ENCODE measurements around the gene SLC10A7.

The SLC10A7 gene

DNA sequence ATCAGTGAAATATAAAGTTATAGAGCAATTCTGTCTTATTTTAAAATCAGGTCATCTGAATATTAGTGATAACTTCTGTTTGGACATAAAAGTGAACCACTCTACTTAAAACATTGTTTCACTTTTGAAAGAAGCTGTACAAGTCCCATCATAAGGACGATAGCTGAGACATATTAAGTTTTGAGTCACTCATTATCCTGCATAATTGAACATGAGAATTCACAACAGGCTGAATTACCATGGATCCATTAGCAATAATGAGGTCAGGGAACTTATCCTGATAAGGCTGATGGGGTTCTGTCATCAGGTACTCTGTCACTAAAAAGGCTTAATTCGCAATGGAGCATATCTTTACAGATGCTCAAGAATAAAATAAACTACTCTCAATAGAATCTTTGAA is 227.0 kb downstream of the SLC10A7 start:
- DNase-seq = no peak

GRCh38 chr4:146292508-146292907 is 229.2 kb downstream of the SLC10A7 start:
- DNase-seq = no peak

GRCh38 chr4:146291313-146291712 is 230.4 kb downstream of the SLC10A7 start:
- no peak for DNase-seq

- no peak for DNase-seq
Measured at GRCh38 chr4:146288193-146288592, 233.5 kb downstream of the SLC10A7 start.

- DNase-seq = no peak
Measured at GRCh38 chr4:146285037-146285436, 236.7 kb downstream of the SLC10A7 start.

DNA sequence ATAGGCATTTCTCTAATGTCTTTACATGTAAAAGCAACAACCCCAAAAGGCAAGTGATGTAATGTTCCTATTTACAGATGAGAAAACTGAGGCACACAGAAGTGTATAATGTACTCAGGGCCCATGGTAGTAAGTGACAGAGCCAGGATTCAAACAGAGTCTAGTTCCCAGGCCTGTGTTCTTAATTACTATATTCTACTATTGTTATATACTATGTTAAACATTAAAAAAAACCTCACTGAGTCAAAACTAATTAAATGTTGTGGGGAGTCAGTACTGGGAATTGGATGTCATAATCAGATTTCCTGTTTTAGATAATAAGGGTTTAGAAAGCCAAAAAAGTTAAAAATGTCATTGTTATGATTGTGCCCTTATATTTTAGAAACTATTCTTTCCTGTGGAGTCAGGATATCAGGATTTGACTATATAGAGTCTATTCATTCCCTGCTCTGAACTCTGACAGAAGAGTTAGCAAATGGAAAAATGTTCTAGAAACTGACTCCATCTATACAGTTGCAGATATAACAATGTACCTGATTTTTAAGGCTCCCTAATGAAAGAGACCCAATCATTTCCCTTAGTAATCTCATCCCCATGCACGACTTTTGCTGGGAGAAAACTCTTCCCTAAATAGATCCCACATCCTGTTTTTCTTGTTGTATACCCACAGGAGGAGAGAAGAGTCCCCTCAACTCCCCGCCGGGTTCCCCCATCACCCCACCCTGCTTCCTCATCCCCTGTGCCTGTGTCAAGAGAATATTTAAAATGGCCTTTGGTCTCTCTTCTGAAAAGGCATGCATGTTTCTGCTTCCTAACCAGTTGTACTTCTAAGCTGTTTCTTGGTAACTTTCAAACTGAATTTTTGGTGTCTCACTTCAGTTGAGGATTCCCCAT is 237.7 kb downstream of the SLC10A7 start:
- DNase-seq = no peak

DNA sequence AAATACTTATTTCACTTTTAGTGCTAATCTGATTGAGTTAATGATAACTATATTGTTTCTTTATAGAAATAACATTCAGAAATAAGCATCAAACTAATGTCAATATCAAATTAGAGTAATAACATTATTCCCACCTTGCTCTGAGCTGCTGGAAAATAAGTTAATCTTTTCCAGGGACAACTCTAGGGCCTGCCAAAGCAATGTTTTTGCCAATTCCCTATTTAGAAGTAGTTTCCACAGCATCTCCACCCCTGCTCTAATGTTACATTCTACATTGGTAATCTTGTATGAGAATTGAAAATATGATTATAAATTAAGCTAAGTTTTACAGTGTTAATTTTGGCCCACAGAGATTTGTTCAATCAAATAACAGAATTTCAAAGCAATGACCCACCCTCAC is 239.1 kb downstream of the SLC10A7 start:
- no peak for DNase-seq

DNA sequence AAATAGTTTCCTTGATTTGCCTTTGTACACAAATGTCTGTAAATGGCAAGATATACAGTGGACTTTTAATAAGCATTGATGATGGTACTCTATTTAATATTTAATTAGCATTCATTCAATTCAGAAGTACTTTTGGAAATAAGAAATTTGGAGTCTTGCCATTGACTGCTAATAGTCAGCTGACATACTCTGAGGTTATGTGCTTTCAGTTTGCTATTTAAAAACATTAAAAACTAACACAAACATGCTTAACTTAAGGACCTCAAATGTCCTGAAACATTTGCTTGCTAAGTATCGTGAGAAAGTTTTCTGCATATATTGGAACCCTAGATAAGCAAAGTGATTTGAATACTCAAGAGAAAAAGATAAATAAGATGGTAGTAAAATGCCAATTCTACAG is 242.8 kb downstream of the SLC10A7 start:
- DNase-seq = no peak

- DNase-seq = no peak
Measured at GRCh38 chr4:146275370-146275769, 246.4 kb downstream of the SLC10A7 start.

DNA sequence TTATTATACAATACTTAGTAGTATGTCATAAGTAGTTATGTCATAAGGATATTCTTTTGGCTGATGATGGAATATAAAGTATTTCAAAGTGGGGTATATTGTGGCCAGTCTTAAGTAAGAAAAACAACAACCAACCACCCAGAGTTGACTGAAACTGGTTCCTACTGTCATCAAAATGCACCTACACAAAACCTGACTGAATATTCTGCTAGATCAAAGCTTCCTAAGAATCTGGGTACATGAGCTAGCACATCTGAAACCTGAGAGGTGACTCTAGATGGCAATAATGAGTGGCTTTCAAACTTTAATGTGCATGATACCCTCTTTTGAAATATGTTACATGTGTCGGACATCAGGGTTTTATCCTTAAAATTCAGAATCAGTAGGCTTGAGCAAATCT is 247.0 kb downstream of the SLC10A7 start:
- DNase-seq = no peak

DNA sequence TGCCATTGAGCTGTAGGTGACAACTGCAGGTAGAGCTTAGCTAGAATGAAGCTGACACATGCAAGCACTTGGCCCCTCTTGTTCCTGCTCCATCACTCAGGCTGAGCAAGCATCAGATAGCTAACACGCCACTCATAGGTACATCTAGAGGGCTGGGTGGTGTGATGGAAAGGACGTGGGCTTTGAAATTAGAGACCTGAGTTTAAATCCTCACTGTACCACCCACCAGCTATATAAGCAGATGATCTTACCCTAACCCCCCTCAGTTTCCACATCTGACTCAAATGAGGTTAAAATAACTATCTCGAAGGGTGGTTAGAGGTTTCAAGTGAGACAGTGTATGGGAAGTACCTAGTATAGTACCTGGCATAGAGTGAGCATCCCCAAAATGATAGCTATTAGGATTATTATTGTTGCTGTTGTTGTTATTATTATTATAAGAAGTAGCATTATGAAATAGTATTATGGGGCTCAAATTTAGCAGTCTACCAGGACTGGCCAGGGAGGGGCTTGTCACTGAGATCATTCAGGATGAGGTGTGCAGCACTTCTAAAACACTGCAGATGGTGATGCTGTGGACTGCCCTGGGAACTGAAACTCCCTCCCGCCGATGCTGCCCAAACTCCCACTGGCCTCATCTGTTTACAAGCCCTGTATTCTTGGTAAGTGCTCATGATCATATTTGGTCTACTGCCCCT is 248.4 kb downstream of the SLC10A7 start:
- no peak for DNase-seq

DNA sequence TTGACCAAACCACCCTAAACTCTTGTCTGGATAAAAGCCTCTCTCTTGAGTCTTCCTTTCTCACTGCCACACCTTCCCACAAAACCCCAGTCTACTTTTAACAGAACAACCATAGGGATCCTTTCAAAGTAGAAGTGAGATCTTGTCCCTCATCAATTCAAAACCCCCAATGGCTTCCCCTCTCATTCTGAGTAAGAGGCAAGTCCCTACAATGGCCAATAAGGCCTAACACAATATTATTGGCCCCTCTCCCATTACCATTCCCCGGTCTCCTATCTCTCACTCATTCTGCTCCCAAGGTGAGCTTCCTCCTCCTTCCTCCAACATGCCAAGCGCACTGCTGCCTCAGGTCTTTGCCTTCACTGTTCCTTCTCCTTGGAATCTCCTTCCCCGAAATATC is 250.3 kb downstream of the SLC10A7 start:
- no peak for DNase-seq

- DNase-seq = no peak
Measured at GRCh38 chr4:146269228-146269653, 252.5 kb downstream of the SLC10A7 start.

DNA sequence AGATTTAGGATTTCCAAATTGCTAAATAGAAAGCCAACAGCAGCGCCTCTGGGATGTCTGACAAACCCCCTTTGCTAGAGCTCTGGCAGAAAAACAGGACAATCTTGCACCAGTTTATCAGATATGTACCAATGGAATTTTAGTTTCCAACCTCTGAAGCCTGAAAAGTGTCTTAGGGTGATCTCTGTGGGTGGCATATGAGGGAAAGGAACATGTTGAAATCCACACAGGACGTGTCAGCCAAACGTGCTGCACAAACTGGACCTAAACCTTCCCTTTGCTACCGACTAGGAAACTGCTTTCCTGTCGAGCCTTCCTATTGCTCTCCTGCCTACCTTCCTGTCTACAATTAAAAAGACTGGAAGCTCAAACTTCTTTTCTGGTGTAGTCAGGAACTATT is 253.9 kb downstream of the SLC10A7 start:
- DNase-seq = no peak

- no peak for DNase-seq
Measured at GRCh38 chr4:146265950-146266490, 255.7 kb downstream of the SLC10A7 start.

DNA sequence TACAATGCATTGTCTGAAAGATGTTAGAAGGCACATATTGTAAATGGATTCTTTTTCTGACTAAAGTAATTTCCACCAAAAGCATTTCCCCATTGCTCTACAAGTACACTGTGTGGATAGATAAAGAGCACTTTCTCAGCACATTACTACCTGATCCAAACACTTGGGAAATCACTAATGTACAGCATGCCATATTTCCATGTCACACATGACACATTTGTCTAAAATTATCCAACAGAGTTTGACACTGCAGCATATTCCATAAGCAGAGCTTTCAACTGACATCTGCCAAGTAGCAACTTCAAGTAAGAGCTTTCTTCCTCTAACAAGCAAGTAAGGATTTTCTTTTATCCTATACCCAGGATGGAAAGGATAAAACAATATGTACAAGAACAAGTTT is 257.9 kb downstream of the SLC10A7 start:
- no peak for DNase-seq

- DNase-seq = no peak
Measured at GRCh38 chr4:146261041-146261440, 260.7 kb downstream of the SLC10A7 start.

- no peak for DNase-seq
Measured at GRCh38 chr4:146260521-146260920, 261.2 kb downstream of the SLC10A7 start.

- DNase-seq = no peak
Measured at GRCh38 chr4:146257511-146257910, 264.2 kb downstream of the SLC10A7 start.

DNA sequence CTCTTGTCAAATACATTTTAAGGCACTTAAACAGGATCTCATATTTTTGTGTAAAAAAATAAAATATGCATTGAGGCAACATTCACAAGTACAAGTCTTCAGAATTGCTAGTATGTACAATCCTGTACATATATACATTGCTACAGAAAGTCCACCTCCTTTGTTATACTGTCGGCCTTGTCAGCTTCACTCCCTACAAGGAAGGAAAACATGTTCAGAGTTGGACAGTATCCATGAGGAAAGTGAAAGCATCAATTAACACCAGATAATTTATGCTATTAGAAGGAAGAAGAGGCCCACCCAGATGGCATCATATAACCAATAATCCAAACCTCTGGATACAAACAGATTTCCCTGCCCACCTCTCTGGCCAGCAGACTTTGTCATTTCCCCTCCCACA is 265.4 kb downstream of the SLC10A7 start:
- no peak for DNase-seq

GRCh38 chr4:146255874-146256273 is 265.9 kb downstream of the SLC10A7 start:
- no peak for DNase-seq

DNA sequence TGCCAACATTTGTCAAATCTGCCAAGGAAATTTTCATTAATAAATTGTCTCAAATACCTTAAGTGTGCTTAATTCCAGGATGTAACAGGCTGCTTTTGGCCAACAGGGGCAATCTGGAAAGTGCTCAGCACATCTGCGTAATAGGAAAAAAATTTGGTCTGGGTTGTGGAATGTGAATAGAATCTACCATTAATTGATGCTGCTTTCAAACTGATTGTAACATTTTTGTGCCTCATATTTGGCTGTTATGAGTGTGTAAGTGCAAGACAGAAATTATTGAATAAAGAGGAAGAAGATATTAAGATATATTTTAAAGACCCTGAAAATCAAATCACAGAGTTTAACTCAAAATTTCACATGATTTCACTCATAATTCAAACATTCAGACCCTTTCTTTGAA is 266.3 kb downstream of the SLC10A7 start:
- DNase-seq = no peak

GRCh38 chr4:146252969-146253611 is 268.6 kb downstream of the SLC10A7 start:
- no peak for DNase-seq

DNA sequence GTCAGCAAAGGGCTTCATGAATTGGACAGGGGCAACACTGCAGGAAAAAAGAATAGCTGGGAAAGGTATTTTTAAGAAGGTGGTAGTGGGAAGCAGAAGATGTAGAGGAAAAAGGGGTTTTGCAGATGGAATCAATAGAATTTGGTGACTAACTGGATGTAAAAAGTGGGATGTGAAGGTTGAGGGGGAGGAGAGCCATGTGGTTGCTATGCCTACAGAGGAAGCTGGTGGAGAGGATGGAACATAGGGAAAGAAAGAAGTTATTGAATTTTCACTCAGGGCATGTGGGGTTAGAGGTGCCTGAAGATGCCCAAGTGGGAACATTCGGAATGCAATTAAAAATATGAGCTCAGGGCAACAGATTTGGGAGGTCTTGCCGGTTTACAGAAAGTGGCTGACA is 274.4 kb downstream of the SLC10A7 start:
- no peak for DNase-seq

All from NCI-H187 (cell line).